GM21737 (cell line): ENCODE data around the gene SF3B5.
"Not testable (repeated sequence)": the region's sequence is repeated elsewhere in the genome, so short reads cannot be mapped to it uniquely, and the experiment has no call there.

ENCODE experiments used
- ATAC-seq: cut with Tn5 transposase; IDR thresholded peaks from one replicate; pipeline ENCODE4 v1.9.1; 2021; ENCODE audit warnings: mild to moderate bottlenecking, moderate library complexity; ENCODE audit not compliant: unreplicated experiment

The SF3B5 gene

DNA sequence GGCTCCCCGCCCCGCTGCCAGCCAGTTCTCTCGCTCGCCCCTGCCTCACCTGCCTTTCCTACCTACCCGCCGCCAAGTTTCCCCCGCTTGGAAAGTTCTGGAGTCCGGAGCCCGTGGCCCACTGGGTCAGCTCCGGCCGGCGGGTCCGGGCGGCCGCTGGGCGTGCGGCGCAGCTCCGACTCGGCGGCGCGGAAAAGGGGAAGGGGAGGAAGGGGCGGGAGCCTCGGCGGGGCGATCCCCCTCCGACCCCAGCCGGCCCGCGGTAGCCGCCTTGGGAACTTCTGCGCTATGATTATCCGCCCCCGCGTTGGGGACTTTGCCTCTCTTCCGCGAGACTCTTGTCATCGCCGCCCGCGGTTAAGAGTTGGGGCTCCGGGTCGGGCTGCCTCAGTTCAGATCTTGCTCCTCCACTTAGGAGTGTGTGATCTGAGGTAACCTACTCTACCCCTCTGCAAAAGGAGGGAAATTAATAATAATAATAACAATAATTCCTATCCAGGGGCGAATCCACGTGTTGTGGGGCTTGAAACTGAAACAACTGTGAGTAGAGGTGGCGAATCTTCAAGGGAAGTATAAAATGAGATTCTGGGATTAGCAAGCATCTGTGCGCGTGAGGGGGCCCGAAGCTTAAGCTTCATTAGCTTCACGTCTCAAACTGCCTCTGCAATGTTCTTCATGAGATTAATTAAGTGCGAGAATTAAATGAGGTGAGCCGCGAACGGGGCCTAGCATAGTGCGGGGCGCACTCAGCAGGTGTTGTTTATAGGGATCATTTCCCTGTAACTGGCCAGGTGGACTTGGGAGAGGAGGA, 30.8 kb downstream of the SF3B5 start:
- ATAC-seq, result peak; percentile 19

DNA sequence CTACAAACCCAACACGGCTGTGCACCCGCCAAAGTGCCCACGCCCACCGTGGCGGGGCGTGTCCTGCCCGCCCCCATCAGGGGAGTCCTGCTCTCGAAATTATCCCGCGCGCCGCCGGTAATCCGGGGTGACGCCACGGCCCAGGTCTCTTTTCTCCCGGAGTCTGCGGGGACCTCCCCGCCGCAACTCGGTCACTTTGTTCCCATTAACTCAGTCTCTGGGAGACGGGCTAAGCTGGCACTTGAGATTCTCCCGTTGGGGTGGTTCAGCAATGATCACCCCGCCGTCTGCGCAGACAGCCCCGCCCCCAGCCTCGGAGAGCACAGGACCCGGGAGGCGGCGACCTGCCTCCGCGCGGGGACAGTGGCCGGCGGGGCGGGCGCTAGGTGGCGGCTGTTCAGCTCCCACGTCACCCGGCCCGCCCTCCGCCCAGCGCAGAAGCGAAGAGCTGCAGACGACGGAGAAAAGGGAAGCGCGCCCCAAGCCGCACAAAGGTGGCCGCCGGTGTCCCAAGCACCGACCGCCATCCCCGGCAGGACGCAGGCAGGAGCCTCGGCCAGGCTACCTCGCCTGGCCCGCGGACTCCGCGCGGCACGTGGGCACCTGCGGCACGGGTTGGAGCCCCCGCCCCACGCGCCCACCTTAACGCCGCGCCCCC, 31.5 kb downstream of the SF3B5 start:
- peak; percentile 85 for ATAC-seq

DNA sequence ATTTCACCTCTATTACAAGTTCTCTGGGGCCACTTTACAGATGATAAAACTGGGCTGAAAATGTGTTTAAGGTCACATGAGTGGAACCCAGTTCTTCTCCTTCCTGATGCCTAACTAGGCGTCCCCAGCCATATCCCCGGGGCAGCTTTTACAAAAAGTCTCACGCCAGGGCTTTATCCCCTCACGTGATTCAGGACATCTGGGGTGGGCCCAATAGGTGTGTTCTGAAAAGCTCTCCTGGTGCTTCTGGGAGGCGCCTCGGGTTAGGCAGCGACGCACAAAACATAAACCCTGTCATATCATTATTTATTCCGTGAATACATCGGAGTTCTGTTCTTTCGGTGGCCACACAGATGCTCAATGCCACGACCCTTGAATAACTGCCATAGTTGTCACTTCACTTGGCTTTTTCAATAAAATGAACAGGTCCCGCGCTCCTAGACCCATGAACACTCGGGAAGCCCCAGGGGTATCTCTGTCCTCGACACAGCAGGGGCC, 32.1 kb downstream of the SF3B5 start:
- peak; percentile 4 for ATAC-seq

DNA sequence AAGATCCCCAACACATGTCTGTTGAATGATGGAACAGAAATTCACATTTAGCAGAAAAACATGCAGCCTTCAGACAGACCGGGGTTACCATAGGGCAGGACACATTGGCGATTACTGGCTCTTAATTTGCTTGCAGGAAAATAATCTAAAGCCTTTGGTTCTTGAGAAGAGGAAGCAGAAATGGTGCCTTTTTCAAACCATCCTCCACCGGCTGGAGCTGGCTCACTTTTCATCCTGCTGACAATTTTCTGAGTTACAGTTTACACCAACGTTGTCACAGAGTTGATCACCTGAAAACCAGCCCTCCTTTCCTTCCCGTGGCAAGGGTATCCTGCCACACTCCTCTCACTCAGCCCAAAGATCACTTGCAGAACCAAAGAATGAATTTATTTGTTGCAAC, 32.6 kb downstream of the SF3B5 start:
- ATAC-seq, result no peak

DNA sequence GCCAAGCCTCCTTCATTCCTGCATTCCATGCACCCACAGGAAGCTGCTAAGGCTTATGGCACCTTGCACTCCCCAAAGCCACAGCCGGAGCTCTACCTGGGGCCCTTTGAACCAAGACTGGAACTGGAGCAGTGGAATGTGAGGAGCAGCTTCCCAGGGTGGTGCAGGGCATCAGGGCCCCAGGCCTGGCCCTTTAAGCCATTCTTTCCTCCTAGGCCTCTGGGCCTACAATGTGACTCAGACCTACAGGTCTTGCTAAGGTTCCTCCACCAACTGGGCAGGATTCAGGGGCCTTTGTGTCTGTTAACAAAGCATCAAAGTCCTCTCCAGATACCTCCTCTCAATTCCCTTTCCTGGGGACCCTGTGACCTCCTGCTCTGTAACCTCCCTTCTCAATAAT, 36.2 kb downstream of the SF3B5 start:
- ATAC-seq, result no peak

DNA sequence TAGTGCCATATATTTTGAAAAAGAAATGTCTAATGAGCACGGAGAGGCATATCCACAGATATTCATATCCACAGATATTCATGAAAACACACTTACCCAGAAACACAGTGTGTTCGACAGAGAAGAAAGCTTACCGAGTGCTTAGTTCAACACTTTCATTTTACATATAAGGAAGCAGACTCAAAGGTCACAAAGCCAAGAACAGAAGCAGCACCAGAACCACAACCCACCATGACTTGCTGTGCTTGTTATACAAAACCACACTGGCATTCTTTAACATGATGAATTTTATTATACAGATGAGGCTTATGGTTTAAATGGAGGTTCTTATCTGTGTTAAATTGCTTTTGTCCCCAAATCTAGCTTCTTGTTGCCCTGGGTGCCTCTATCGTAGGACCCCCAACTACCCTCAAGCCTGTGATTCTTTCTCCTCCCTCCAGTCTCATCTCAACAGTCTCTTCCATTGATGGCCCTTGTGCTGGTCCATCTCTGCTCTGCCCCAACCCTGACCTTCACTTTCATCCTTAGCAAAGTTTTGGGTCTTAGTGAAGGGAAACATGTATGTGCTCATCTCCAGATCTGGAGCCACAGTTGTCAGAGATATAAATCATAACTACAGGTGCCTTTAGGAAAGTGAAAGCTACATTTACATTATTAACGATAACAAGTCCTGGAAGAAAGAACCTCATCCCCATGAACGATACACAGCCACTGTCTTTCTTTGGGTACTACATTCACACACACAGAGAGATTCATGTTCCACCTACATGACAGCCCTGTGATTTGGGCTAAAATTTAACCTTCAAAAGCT, 40.0 kb downstream of the SF3B5 start:
- ATAC-seq, result peak; percentile 75

DNA sequence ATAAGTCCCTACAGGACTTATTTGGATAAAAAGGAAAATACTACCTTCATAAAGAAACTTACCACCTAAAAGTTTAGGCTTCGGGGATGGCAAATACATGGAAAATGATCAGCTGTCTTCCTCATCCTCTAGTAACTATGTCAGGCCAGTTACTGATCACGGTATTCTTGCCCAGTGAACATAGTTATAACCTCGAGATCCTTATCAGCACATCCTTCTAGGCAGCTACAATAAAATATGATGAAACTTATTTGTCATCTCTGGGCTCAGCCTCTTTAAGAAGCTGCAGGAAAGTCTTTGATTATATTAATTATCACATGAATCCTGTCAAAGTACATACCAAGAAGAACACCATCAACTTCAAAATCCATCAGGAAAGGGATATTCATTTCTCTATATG, 41.8 kb downstream of the SF3B5 start:
- ATAC-seq, result no peak

DNA sequence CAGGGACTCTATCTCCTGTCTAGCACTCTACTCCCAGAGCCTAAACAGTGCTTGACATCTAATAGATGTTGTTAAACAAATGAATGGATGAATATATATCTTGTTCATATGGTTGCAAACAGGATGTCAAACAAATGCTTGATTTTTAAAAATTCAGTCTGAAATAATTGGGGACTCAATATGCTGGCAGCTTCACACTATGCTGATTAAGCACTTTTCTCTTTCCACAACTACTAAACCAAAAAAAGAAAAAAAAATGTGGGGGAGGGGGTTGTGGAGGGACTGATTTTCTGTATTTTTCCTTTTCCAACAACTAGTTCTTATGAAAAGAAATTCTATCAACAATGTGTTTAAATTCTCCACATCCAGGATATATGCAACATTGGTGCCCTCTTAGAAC, 42.9 kb downstream of the SF3B5 start:
- ATAC-seq, result no peak

DNA sequence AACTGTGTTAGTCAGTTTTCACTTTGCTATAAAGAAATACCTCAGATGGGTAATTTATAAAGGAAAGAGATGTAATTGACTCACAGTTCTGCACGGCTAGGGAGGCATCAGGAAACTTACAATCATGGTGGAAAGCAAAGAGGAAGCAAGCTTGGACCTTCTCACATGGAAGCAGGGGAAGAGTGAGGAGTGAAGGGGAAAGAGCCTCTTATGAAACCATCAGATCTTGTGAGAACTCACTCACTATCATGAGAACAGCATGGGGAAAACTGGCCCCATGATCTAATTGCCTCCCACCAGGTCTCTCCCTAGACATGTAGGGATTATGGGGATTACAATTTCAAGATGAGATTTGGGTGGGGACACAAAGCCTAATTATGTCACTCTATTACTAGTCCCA, 46.0 kb downstream of the SF3B5 start:
- ATAC-seq, result no peak

DNA sequence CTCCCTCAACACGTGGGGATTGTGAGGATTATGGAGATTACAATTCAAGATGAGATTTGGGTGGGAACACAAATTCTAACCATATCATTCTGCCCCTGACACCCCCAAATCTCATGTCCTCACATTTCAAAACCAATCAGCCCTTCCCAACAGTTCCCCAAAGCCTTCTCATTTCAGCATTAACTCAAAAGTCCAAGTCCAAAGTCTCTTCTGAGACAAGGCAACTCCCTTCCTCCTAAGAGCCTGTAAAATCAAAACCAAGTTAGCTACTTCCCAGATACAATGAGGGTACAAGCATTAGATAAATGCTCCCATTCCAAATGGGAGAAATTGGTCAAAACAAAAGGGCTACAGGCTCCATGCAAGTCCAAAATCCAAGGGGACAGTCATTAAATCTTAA, 47.7 kb downstream of the SF3B5 start:
- no peak for ATAC-seq

DNA sequence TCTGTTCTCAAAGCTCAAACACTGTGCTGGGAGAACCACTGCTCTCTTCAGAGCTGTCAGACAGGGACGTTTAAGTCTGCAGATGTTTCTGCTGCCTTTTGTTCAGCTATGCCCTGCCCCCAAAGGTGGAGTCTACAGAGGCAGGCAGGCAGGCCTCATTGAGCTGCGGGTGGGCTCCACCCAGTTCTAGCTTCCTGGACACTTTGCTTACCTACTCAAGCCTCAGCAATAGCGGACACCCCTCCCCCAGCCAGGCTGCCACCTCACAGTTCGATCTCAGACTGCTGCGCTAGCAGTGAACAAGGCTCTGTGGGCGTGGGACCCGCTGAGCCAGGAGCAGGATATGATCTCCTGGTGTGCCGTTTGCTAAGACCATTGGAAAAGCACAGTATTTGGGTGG, 48.7 kb downstream of the SF3B5 start:
- not testable (repeated sequence) for ATAC-seq

DNA sequence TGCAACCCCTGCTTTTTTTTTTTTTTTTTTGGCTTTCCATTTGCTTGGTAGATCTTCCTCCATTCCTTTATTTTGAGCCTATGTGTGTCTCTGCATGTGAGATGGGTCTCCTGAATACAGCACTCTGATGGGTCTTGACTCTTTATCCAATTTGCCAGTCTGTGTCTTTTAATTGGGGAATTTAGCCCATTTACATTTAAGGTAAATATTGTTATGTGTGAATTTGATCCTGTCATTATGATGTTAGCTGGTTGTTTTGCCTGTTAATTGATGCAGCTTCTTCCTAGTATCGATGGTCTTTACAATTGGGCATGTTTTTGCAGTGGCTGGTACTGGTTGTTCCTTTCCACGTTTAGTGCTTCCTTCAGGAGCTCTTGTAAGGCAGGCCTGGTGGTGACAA, 50.4 kb downstream of the SF3B5 start:
- not testable (repeated sequence) for ATAC-seq
